Left ventricle myocardium inferior (tissue), 1 donor: ENCODE results near the gene TPPP2. TPM values are rescaled to one million over a fixed set of nuclear protein-coding genes. Genes with fewer than 3 reads are reported as not detected.

ENCODE experiments used
- DNase-seq: peaks from one replicate; pipeline ENCODE4 v3.0.0-alpha.2; 2020
- H3K27ac ChIP-seq: fragments of 200-600 bp; replicated peaks from 2 replicates; pipeline ENCODE4 v1.8.0; 2021
- H3K27me3 ChIP-seq: fragments of 200-600 bp; 2 replicates; pipeline ENCODE4 v1.8.0; 2021; ENCODE audit warnings: low read depth
- H3K36me3 ChIP-seq: fragments of 200-600 bp; 2 replicates; pipeline ENCODE4 v1.8.0; 2021
- H3K4me1 ChIP-seq: fragments of 200-600 bp; 2 replicates; pipeline ENCODE4 v1.8.0; 2021
- H3K4me3 ChIP-seq: fragments of 200-600 bp; 2 replicates; pipeline ENCODE4 v1.8.0; 2021; ENCODE audit warnings: mild to moderate bottlenecking, moderate library complexity
- H3K9me3 ChIP-seq: fragments of 200-600 bp; replicated peaks from 2 replicates; pipeline ENCODE4 v1.8.0; 2021
- intact Hi-C: fragments of 100-400 bp; cut with micrococcal nuclease; formaldehyde crosslinking; loops from one replicate; pipeline ENCODE4 v1.11.0; 2022
- total RNA-seq: library from RNA; stranded (reverse); fragmentation: NEBNext Ultra II Directional; extraction: Animal tissue kit (Norgen Biotek cat#: 25700); gene quantifications from one replicate; pipeline ENCODE4 v1.2.1, GENCODE V29; 2021
- TF ChIP-seq, protein P1 (sequence below): fragments of 200-600 bp; IDR thresholded peaks from 2 replicates; pipeline ENCODE4 v1.8.0; 2021; ENCODE audit warnings: antibody characterized with exemption, mild to moderate bottlenecking, borderline replicate concordance
- donor health status: DM: no; HTN: yes; CAD: no; lungs with severe emphysema.

The TPPP2 gene
- total RNA-seq, 1 donor from 2014 or later = 1.6 TPM

DNA sequence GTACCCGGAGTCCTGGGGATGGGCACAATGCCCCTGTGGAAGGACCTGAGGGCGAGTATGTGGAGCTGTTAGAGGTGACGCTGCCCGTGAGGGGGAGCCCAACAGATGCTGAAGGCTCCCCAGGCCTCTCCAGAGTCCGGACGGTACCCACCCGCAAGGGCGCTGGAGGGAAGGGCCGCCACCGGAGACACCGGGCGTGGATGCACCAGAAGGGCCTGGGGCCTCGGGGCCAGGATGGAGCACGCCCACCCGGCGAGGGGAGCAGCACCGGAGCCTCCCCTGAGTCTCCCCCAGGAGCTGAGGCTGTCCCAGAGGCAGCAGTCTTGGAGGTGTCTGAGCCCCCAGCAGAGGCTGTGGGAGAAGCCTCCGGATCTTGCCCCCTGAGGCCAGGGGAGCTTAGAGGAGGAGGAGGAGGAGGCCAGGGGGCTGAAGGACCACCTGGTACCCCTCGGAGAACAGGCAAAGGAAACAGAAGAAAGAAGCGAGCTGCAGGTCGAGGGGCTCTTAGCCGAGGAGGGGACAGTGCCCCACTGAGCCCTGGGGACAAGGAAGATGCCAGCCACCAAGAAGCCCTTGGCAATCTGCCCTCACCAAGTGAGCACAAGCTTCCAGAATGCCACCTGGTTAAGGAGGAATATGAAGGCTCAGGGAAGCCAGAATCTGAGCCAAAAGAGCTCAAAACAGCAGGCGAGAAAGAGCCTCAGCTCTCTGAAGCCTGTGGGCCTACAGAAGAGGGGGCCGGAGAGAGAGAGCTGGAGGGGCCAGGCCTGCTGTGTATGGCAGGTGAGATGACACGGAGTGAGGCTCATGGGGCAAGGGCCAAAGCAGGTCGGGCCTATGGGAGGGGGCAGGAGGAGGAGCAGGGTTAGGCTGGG lies 44.6 kb downstream of the TPPP2 start:
- DNase-seq = no peak
- intact Hi-C loops = no loop called here
- H3K27ac ChIP-seq = no peak overlapping the region
- TF ChIP-seq, protein P1, sequence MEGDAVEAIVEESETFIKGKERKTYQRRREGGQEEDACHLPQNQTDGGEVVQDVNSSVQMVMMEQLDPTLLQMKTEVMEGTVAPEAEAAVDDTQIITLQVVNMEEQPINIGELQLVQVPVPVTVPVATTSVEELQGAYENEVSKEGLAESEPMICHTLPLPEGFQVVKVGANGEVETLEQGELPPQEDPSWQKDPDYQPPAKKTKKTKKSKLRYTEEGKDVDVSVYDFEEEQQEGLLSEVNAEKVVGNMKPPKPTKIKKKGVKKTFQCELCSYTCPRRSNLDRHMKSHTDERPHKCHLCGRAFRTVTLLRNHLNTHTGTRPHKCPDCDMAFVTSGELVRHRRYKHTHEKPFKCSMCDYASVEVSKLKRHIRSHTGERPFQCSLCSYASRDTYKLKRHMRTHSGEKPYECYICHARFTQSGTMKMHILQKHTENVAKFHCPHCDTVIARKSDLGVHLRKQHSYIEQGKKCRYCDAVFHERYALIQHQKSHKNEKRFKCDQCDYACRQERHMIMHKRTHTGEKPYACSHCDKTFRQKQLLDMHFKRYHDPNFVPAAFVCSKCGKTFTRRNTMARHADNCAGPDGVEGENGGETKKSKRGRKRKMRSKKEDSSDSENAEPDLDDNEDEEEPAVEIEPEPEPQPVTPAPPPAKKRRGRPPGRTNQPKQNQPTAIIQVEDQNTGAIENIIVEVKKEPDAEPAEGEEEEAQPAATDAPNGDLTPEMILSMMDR = no peak
- H3K4me1 ChIP-seq = peaks cover 34% of the 10 kb centered on the region
- no peak overlapping the region for H3K4me3 ChIP-seq
- no peaks in the 10 kb centered on the region for H3K27me3 ChIP-seq
- H3K36me3 ChIP-seq = peaks cover 68% of the 10 kb centered on the region
- no peaks in the 10 kb centered on the region for H3K9me3 ChIP-seq

DNA sequence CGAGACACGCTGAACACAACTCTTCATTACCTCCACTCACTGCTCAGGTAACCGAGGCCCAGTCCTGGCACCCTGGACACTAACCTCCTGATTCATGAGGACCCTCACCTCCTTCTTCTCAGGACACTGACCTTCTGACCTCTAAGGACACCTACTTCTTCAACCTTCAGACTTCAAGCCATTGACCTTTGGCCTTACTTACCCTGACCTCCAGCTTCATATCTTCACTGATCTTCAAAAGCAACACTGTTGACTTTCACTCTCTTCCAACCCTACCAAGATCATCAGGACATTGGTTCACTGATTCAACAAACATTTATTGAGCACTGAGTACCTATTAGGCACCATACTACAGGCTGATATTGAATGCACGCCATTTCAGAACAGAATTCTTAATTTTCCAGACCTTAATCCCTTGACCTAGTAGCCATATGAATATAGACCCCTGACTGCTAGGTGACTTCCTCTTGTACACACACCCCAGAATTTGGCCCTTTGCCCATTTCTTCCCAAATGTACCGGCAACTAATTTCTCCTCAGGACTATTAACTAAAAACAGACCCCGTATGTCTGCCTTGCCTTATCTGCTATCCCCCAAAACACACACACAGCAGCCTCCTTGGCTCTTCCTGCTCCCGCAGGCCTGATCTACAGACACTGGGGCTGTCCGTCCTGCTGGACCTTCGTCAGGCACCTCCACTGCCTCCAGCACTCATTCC lies 45.9 kb downstream of the TPPP2 start:
- Histone ChIP-seq H3K27ac (no peak overlapping the region), H3K27me3 (no peaks in the 10 kb centered on the region), H3K4me3 (no peak overlapping the region), H3K4me1 (peaks cover 22% of the 10 kb centered on the region), H3K36me3 (peaks cover 81% of the 10 kb centered on the region), H3K9me3 (no peaks in the 10 kb centered on the region)
- DNase-seq = no peak
- TF ChIP-seq, protein P1 = no peak
- intact Hi-C loops = no loop called here

DNA sequence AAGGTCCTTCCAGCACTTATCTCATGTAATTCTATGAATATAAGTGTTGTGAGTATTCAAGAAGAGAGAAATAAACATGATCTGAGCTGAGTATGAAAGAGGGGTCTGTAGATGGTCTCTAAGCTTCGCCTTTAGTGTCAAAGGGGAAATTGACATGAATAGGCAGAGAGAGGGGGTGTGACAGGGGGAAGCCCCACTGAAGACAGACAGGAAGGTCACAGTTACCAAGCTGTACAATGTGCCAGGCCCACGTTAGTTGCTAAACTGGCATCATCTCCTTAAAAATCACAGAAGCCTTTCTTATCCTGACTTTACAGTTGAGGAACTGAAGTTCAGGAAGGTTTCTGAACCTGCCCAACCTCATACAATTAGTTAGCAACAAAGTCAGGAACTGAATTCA lies 47.7 kb downstream of the TPPP2 start:
- intact Hi-C loops = no loop called here
- Histone ChIP-seq H3K4me1 (peaks cover 4% of the 10 kb centered on the region), H3K27ac (no peak overlapping the region), H3K27me3 (no peaks in the 10 kb centered on the region), H3K36me3 (peaks cover 99% of the 10 kb centered on the region), H3K4me3 (no peak overlapping the region), H3K9me3 (no peaks in the 10 kb centered on the region)
- no peak for DNase-seq
- TF ChIP-seq, protein P1 = no peak

DNA sequence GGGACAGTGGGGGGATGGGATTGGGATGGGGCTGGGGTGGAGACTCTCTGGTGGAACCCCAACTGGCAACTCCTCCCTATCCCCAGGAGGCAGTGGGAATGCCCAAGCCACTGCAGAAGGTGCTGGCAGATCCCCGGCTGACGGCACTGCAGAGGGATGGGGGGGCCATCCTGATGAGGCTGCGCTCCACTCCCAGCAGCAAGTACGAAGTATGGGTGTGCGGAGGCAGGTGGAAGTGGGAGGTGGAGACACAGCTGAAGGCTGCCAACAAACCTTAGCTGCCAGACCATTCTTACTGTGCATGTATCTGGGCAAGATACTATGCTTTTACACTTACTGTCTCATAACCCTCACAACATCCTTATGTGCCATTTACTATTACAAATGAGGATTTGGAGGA lies 48.3 kb downstream of the TPPP2 start:
- no peak overlapping the region for H3K27ac ChIP-seq
- peaks cover 99% of the 10 kb centered on the region for H3K36me3 ChIP-seq
- no peaks in the 10 kb centered on the region for H3K4me1 ChIP-seq
- intact Hi-C loops = no loop called here
- no peaks in the 10 kb centered on the region for H3K27me3 ChIP-seq
- no peak for DNase-seq
- no peaks in the 10 kb centered on the region for H3K9me3 ChIP-seq
- TF ChIP-seq, protein P1 = no peak
- H3K4me3 ChIP-seq = no peak overlapping the region

DNA sequence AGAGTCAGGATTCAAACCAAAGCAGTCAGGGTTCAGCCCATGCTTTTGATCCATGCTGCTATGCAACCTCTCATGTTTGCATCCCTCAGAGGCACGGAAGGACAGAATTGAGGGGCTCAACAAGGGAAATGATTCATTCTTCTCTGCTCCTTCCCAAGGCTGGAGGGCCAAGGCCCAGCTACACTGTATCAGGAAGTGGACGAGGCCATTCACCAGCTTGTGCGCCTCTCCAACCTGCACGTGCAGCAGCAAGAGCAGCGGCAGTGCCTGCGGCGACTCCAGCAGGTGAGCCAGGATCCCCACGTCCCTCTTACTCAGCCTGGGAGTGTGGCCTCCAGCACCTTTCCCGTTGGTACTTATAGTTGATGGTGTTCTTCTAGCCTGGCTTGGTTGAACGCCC lies 48.7 kb downstream of the TPPP2 start:
- H3K9me3 ChIP-seq = no peaks in the 10 kb centered on the region
- no peak for DNase-seq
- H3K27me3 ChIP-seq = no peaks in the 10 kb centered on the region
- TF ChIP-seq, protein P1 = no peak
- H3K36me3 ChIP-seq = peaks cover 99% of the 10 kb centered on the region
- no peaks in the 10 kb centered on the region for H3K4me1 ChIP-seq
- H3K4me3 ChIP-seq = no peak overlapping the region
- no peak overlapping the region for H3K27ac ChIP-seq
- intact Hi-C loops = no loop called here
